CD4-positive, alpha-beta memory T cell (primary cell): ENCODE results near the gene ANXA3. TPM values are rescaled to one million over a fixed set of nuclear protein-coding genes. Genes with fewer than 3 reads are reported as not detected.
A peak's percentile ranks its signal among the peaks of the same experiment; 100 is the strongest.

ENCODE experiments used
- CTCF ChIA-PET: fragments of 350-600 bp; sonication (Branson Sonifier 250); formaldehyde crosslinking; loops from one replicate; lab custom pipeline; 2021; ENCODE audit warnings: inconsistent platforms; ENCODE audit not compliant: partially characterized antibody; lab: Charles Lee
- POLR2A ChIA-PET: fragments of 350-600 bp; sonication (Branson Sonifier 250); formaldehyde crosslinking; loops from one replicate; lab custom pipeline; 2021; ENCODE audit not compliant: partially characterized antibody; lab: Charles Lee
- DNase-seq, 5 donors: peaks; one replicate each; pipeline versions ENCODE4 v3.0.0 to v3.0.0-alpha.2; 2020 to 2022; ENCODE audit warnings: mixed read lengths in 1 of 5
- H3K27ac ChIP-seq: one replicate; pipeline ENCODE4 v1.7.0; 2013; ENCODE audit warnings: low read depth, low read length
- H3K27me3 ChIP-seq: 2 replicates; pipeline ENCODE4 v1.7.0; 2013; ENCODE audit warnings: mild to moderate bottlenecking, low read length, moderate library complexity; ENCODE audit not compliant: insufficient read depth
- H3K36me3 ChIP-seq: 2 replicates; pipeline ENCODE4 v1.7.0; 2013; ENCODE audit warnings: mild to moderate bottlenecking, low read length, moderate library complexity; ENCODE audit not compliant: insufficient read depth
- H3K4me1 ChIP-seq: 2 replicates; pipeline ENCODE4 v1.7.0; 2013; ENCODE audit warnings: mild to moderate bottlenecking, low read length, moderate library complexity; ENCODE audit not compliant: insufficient read depth
- H3K4me3 ChIP-seq, 2 donors: one replicate each; pipeline ENCODE4 v1.7.0; 2013; ENCODE audit warnings: low read length in 2 of 2, mild to moderate bottlenecking in 1 of 2
- H3K9me3 ChIP-seq, 2 donors: one replicate each; pipeline ENCODE4 v1.7.0; 2013; ENCODE audit warnings: low read length in 2 of 2, control low read depth in 1 of 2; ENCODE audit not compliant: control insufficient read depth in 1 of 2
- H3K27ac Mint-ChIP-seq, 7 donors: one replicate each; pipeline ENCODE4 v1.8.0; 2020 to 2021; ENCODE audit warnings: mixed read lengths in 7 of 7, mild to moderate bottlenecking in 6 of 7, inconsistent platforms in 3 of 7, moderate library complexity in 3 of 7
- H3K27me3 Mint-ChIP-seq, 2 donors: one replicate each; pipeline ENCODE4 v1.8.0; 2020 to 2021; ENCODE audit warnings: mixed read lengths in 2 of 2
- H3K36me3 Mint-ChIP-seq, 2 donors: one replicate each; pipeline ENCODE4 v1.8.0; 2020 to 2021; ENCODE audit warnings: mixed read lengths in 2 of 2, inconsistent platforms in 1 of 2, mild to moderate bottlenecking in 1 of 2
- H3K4me1 Mint-ChIP-seq, 4 donors: one replicate each; pipeline ENCODE4 v1.8.0; 2020 to 2021; ENCODE audit warnings: mixed read lengths in 4 of 4, mild to moderate bottlenecking in 1 of 4
- H3K4me3 Mint-ChIP-seq, 8 donors: one replicate each; pipeline ENCODE4 v1.8.0; 2020 to 2021; ENCODE audit warnings: mixed read lengths in 8 of 8, mild to moderate bottlenecking in 7 of 8, moderate library complexity in 6 of 8, inconsistent platforms in 3 of 8
- H3K9me3 Mint-ChIP-seq, 8 donors: one replicate each; pipeline ENCODE4 v1.8.0; 2020 to 2021; ENCODE audit warnings: mixed read lengths in 8 of 8, mild to moderate bottlenecking in 5 of 8, inconsistent platforms in 3 of 8, moderate library complexity in 1 of 8
- intact Hi-C: fragments of 100-400 bp; cut with micrococcal nuclease; formaldehyde crosslinking; loops from one replicate; pipeline ENCODE4 v1.15.1; 2023
- polyA plus RNA-seq, 2 donors: library from polyadenylated mRNA; unstranded; fragments of 300-500 nt; fragmentation: Illumina TruSeq; gene quantifications; one replicate each; pipeline ENCODE4 v1.2.3, GENCODE V29; 2021
- total RNA-seq, 2 experiments: library from RNA; stranded (reverse); gene quantifications; one replicate each; pipeline ENCODE4 v1.2.3, GENCODE V29; 2021

ANXA3 gene
- total and polyA plus RNA-seq, 4 experiments from 2014 or later = not detected

GRCh38 chr4:78611215-78611558 lies 59.6 kb downstream of the ANXA3 start:
- peaks cover 28% of the 10 kb centered on the region for H3K4me1 ChIP-seq
- H3K27ac ChIP-seq = no peak overlapping the region
- ChIA-PET POLR2A (no interaction called here), CTCF (interaction anchor here (0.9 to 2.5 kb wide), 3 partner anchors 11 to 252 kb away, joined by 4 to 10 read pairs (median 6); no protein-coding TSS in a partner anchor)
- Mint-ChIP-seq H3K36me3 (no peaks in the 10 kb centered on the region), H3K4me3 (no peak overlapping the region), H3K9me3 (no peaks in the 10 kb centered on the region), H3K27ac (peak overlapping the region in 1 of 7 donors; percentile 5), H3K4me1 (peaks cover 8 to 25% (median 13%) of the 10 kb centered on the region in 4 donors), H3K27me3 (no peaks in the 10 kb centered on the region)
- H3K9me3 ChIP-seq = no peaks in the 10 kb centered on the region
- H3K4me3 ChIP-seq = no peak overlapping the region
- intact Hi-C loops = no loop called here
- no peak for DNase-seq
- no peaks in the 10 kb centered on the region for H3K36me3 ChIP-seq
- H3K27me3 ChIP-seq = no peaks in the 10 kb centered on the region

GRCh38 chr4:78612398-78613178 lies 61.0 kb downstream of the ANXA3 start:
- Mint-ChIP-seq H3K4me1 (peaks cover 8 to 25% (median 13%) of the 10 kb centered on the region in 4 donors), H3K27ac (no peak overlapping the region), H3K36me3 (no peaks in the 10 kb centered on the region), H3K9me3 (no peaks in the 10 kb centered on the region), H3K4me3 (no peak overlapping the region), H3K27me3 (no peaks in the 10 kb centered on the region)
- Histone ChIP-seq H3K27me3 (no peaks in the 10 kb centered on the region), H3K4me3 (no peak overlapping the region), H3K27ac (no peak overlapping the region), H3K36me3 (no peaks in the 10 kb centered on the region), H3K9me3 (no peaks in the 10 kb centered on the region), H3K4me1 (peaks cover 28% of the 10 kb centered on the region)
- ChIA-PET POLR2A (no interaction called here), CTCF (interaction anchor here (0.8 to 2.5 kb wide), 5 partner anchors 12 to 254 kb away, joined by 3 to 10 read pairs (median 3); no protein-coding TSS in a partner anchor)
- intact Hi-C loops = loop anchor here (1.0 kb wide), 1 partner anchor 252 kb away; no protein-coding TSS in a partner anchor
- peak in 1 of 5 donors; percentile 8 for DNase-seq

- Histone ChIP-seq H3K27me3 (no peaks in the 10 kb centered on the region), H3K4me1 (peaks cover 28% of the 10 kb centered on the region), H3K27ac (no peak overlapping the region), H3K9me3 (no peaks in the 10 kb centered on the region), H3K4me3 (no peak overlapping the region), H3K36me3 (no peaks in the 10 kb centered on the region)
- H3K27me3 Mint-ChIP-seq = no peaks in the 10 kb centered on the region
- no peaks in the 10 kb centered on the region for H3K36me3 Mint-ChIP-seq
- no peaks in the 10 kb centered on the region for H3K9me3 Mint-ChIP-seq
- H3K4me1 Mint-ChIP-seq = peaks cover 8 to 25% (median 13%) of the 10 kb centered on the region in 4 donors
- CTCF ChIA-PET = interaction anchor here (0.8 to 1.6 kb wide), 4 partner anchors 31 to 253 kb away, joined by 3 to 10 read pairs (median 3); no protein-coding TSS in a partner anchor
- intact Hi-C loops = no loop called here
- no peak for DNase-seq
- H3K4me3 Mint-ChIP-seq = no peak overlapping the region
- POLR2A ChIA-PET = no interaction called here
- peak overlapping the region in 1 of 7 donors; percentile 2 for H3K27ac Mint-ChIP-seq
Measured at GRCh38 chr4:78613522-78614321, 62.2 kb downstream of the ANXA3 start.

GRCh38 chr4:78616046-78616498 lies 64.5 kb downstream of the ANXA3 start:
- CTCF ChIA-PET = no interaction called here
- Mint-ChIP-seq H3K4me3 (no peak overlapping the region), H3K36me3 (no peaks in the 10 kb centered on the region), H3K9me3 (no peaks in the 10 kb centered on the region), H3K27me3 (no peaks in the 10 kb centered on the region), H3K27ac (peak overlapping the region in 1 of 7 donors; percentile 13), H3K4me1 (peaks cover 3 to 17% (median 6%) of the 10 kb centered on the region in 4 donors)
- H3K9me3 ChIP-seq = no peaks in the 10 kb centered on the region
- H3K27ac ChIP-seq = no peak overlapping the region
- intact Hi-C loops = no loop called here
- H3K36me3 ChIP-seq = no peaks in the 10 kb centered on the region
- H3K4me3 ChIP-seq = no peak overlapping the region
- no peak for DNase-seq
- H3K27me3 ChIP-seq = no peaks in the 10 kb centered on the region
- peaks cover 16% of the 10 kb centered on the region for H3K4me1 ChIP-seq
- POLR2A ChIA-PET = no interaction called here

GRCh38 chr4:78618436-78618835 lies 66.9 kb downstream of the ANXA3 start:
- ChIA-PET CTCF (no interaction called here), POLR2A (no interaction called here)
- intact Hi-C loops = no loop called here
- Histone ChIP-seq H3K36me3 (no peaks in the 10 kb centered on the region), H3K27ac (no peak overlapping the region), H3K4me3 (no peak overlapping the region), H3K4me1 (peaks cover 8% of the 10 kb centered on the region), H3K9me3 (no peaks in the 10 kb centered on the region), H3K27me3 (no peaks in the 10 kb centered on the region)
- peaks cover 0 to 4% of the 10 kb centered on the region in 2 donors for H3K27me3 Mint-ChIP-seq
- no peak overlapping the region for H3K4me3 Mint-ChIP-seq
- H3K9me3 Mint-ChIP-seq = no peaks in the 10 kb centered on the region
- no peaks in the 10 kb centered on the region for H3K36me3 Mint-ChIP-seq
- peaks cover 0 to 10% (median 3%) of the 10 kb centered on the region in 4 donors for H3K4me1 Mint-ChIP-seq
- no peak overlapping the region for H3K27ac Mint-ChIP-seq
- DNase-seq = no peak

- H3K4me3 ChIP-seq = no peak overlapping the region
- ChIA-PET POLR2A (no interaction called here), CTCF (no interaction called here)
- H3K27ac ChIP-seq = no peak overlapping the region
- DNase-seq = no peak
- no peak overlapping the region for H3K4me3 Mint-ChIP-seq
- H3K4me1 Mint-ChIP-seq = no peaks in the 10 kb centered on the region
- intact Hi-C loops = no loop called here
- H3K27me3 ChIP-seq = no peaks in the 10 kb centered on the region
- H3K9me3 Mint-ChIP-seq = no peaks in the 10 kb centered on the region
- H3K4me1 ChIP-seq = no peaks in the 10 kb centered on the region
- no peaks in the 10 kb centered on the region for H3K9me3 ChIP-seq
- H3K36me3 ChIP-seq = no peaks in the 10 kb centered on the region
- no peak overlapping the region for H3K27ac Mint-ChIP-seq
- H3K27me3 Mint-ChIP-seq = peaks cover 0 to 4% of the 10 kb centered on the region in 2 donors
- no peaks in the 10 kb centered on the region for H3K36me3 Mint-ChIP-seq
Measured at GRCh38 chr4:78621395-78621794, 69.8 kb downstream of the ANXA3 start.
